ENCODE measurements around the gene GARRE1. TPM values are rescaled to one million over a fixed set of nuclear protein-coding genes. Genes with fewer than 3 reads are reported as not detected.

The GARRE1 gene
- total RNA-seq, 6 experiments from 2014 or later: 8.1 to 19.4 (median 9.5) TPM

GRCh38 chr19:34265221-34265650 is 10.9 kb downstream of the GARRE1 start:
- 58% methylated on average over 4 of the region's 6 CpGs for WGBS (ENCODE audit: insufficient coverage, low coverage, low lambda C conversion rate, missing lambda C conversion rate)
- no peak overlapping the region for H3K4me3 ChIP-seq
- no peaks in the 10 kb centered on the region for H3K9me3 ChIP-seq
- TF ChIP-seq CTCF (IDR thresholded peaks at IDR 0.05) (no peak), POLR2A (IDR thresholded peaks at IDR 0.05) (no peak)
- no peaks in the 10 kb centered on the region for H3K36me3 ChIP-seq
- H3K27ac ChIP-seq: no peak overlapping the region
- DNase-seq (no peak), ATAC-seq (no peak)
- no peaks in the 10 kb centered on the region for H3K27me3 ChIP-seq
- H3K4me1 ChIP-seq: peaks cover 3 to 27% (median 10%) of the 10 kb centered on the region in 4 donors
- intact Hi-C loops (cut with DNase I): no loop called here

- peaks cover 3 to 18% (median 7%) of the 10 kb centered on the region in 4 donors for H3K4me1 ChIP-seq
- no peak overlapping the region for H3K4me3 ChIP-seq
- ATAC-seq (peak; percentile 23 to 68 (median 40)), DNase-seq (peak in 1 of 3 donors; percentile 57)
- H3K27me3 ChIP-seq: no peaks in the 10 kb centered on the region
- intact Hi-C loops (cut with DNase I): no loop called here
- H3K9me3 ChIP-seq: no peaks in the 10 kb centered on the region
- peak overlapping the region; percentile 51 to 72 (median 54) for H3K27ac ChIP-seq
- WGBS (ENCODE audit: insufficient coverage, low coverage, low lambda C conversion rate, missing lambda C conversion rate): 6% methylated on average over 8 of the region's 8 CpGs
- no peaks in the 10 kb centered on the region for H3K36me3 ChIP-seq
- TF ChIP-seq POLR2A (IDR thresholded peaks at IDR 0.05): no peak
- TF ChIP-seq CTCF (IDR thresholded peaks at IDR 0.05): no peak
Measured at GRCh38 chr19:34269081-34269480, 14.7 kb downstream of the GARRE1 start.

- no peaks in the 10 kb centered on the region for H3K27me3 ChIP-seq
- H3K36me3 ChIP-seq: no peaks in the 10 kb centered on the region
- peaks cover 3 to 15% (median 7%) of the 10 kb centered on the region in 4 donors for H3K4me1 ChIP-seq
- H3K27ac ChIP-seq: peak overlapping the region; percentile 32 to 72 (median 54)
- no peak for DNase-seq
- WGBS (ENCODE audit: insufficient coverage, low coverage, low lambda C conversion rate, missing lambda C conversion rate): 0% methylated on average over 2 of the region's 2 CpGs
- intact Hi-C loops (cut with DNase I): no loop called here
- H3K9me3 ChIP-seq: no peaks in the 10 kb centered on the region
- no peak for TF ChIP-seq POLR2A (IDR thresholded peaks at IDR 0.05)
- TF ChIP-seq CTCF (IDR thresholded peaks at IDR 0.05): no peak
- no peak overlapping the region for H3K4me3 ChIP-seq
- peak in 2 of 4 donors; percentile 10 to 24 for ATAC-seq
Measured at GRCh38 chr19:34269489-34269888, 15.1 kb downstream of the GARRE1 start.

- peak overlapping the region; percentile 44 to 72 (median 54) for H3K27ac ChIP-seq
- TF ChIP-seq POLR2A (IDR thresholded peaks at IDR 0.05) (no peak), CTCF (IDR thresholded peaks at IDR 0.05) (no peak)
- intact Hi-C loops (cut with DNase I): no loop called here
- H3K9me3 ChIP-seq: no peaks in the 10 kb centered on the region
- ATAC-seq: peak; percentile 66 to 86 (median 82)
- no peaks in the 10 kb centered on the region for H3K27me3 ChIP-seq
- H3K36me3 ChIP-seq: no peaks in the 10 kb centered on the region
- DNase-seq: peak in 2 of 3 donors; percentile 55 to 66
- H3K4me3 ChIP-seq: no peak overlapping the region
- peaks cover 3 to 15% (median 7%) of the 10 kb centered on the region in 4 donors for H3K4me1 ChIP-seq
- 40% methylated on average over 5 of the region's 5 CpGs for whole genome bisulfite sequencing (ENCODE audit: insufficient coverage, low coverage, low lambda C conversion rate, missing lambda C conversion rate)
Measured at GRCh38 chr19:34269968-34270621, 15.7 kb downstream of the GARRE1 start.

Data from right lobe of liver (tissue), 6 donors.